Activated gamma-delta T cell treated with Interleukin-2 at 50 U/mL for 16 hours (primary cell): ENCODE measurements around the gene PNPLA7.
"Not testable (repeated sequence)": the region's sequence is repeated elsewhere in the genome, so short reads cannot be mapped to it uniquely, and the experiment has no call there.

Experiments
- DNase-seq: peaks from one replicate; pipeline ENCODE4 v3.0.0-alpha.2; 2020

The PNPLA7 gene

DNA sequence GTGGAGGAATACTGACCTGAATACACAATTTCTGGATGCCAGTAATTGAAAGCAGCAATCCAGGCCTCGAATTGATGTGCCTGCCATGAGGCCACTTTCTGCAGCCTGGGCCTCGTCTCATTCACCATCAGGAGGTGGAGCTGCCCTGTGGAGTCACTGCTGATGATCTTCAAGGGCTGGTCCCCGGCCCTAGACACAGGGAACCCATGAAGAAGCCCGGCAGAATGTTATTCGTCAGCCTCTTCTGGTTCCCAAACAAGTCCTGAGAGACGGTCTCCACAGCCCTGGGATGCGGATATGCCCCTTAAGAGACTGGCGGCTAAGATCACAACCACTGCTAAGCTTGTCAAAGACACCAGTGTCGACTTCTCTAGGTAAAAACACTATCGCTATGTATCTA is 24.0 kb upstream of the PNPLA7 start:
- DNase-seq: no peak

DNA sequence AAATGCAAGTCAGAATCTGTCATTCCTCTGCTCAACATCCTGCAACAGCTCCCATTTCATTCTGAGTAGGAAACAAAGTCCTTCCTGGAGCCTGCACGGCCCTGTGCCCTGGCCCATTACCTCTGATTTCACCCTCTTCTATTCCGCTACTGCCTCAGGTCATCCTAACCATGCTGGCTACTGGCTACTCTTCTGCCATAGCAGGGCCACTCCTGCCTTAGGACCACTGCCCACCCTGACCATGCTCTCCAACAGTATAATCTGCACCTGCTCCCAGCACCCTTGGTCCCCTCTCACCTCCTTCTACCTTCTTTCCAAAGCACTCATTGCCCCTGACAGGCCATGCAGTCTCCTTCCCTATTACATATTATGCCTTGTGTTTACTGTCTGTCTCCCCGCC is 20.4 kb upstream of the PNPLA7 start:
- no peak for DNase-seq

DNA sequence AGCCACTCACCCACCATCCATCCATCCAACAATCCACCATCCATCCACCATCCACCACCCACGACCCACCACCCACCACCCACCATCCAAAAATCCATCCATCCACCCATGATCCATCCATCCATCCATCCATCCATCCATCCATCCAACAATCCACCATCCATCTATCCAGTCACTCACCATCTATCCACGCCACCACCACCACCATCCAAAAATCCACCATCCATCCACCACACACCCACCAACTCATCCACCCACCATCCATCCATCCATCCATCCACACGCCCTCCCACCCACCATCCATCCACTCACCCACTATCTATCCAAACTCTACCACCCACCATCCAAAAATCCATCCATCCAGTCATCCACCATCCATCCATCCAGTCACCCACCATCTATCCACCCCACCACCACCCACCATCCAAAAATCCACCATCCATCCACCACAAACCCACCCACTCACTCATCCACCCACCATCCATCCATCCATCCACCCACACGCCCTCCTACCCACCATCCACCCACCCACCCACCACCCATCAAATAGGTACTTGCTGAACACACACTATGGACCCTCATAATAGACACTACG is 19.5 kb upstream of the PNPLA7 start:
- no peak for DNase-seq

DNA sequence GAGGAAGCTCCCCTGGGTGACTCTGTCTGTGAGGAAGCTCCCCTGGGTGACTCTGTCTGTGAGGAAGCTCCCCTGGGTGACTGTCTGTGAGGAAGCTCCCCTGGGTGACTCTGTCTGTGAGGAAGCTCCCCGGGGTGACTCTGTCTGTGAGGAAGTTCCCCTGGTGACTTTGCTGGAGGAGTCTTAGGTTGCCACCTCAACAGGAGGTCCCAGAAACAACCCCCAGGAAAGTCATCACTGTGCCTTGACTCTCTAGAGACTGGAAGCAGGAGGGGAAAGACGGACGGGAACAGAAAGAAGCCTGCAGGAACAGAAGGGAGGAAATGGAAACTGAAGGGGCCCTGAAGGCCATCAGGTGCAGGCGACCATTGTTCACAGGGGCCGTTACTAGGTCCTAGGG is 18.2 kb upstream of the PNPLA7 start:
- DNase-seq: not testable (repeated sequence)

DNA sequence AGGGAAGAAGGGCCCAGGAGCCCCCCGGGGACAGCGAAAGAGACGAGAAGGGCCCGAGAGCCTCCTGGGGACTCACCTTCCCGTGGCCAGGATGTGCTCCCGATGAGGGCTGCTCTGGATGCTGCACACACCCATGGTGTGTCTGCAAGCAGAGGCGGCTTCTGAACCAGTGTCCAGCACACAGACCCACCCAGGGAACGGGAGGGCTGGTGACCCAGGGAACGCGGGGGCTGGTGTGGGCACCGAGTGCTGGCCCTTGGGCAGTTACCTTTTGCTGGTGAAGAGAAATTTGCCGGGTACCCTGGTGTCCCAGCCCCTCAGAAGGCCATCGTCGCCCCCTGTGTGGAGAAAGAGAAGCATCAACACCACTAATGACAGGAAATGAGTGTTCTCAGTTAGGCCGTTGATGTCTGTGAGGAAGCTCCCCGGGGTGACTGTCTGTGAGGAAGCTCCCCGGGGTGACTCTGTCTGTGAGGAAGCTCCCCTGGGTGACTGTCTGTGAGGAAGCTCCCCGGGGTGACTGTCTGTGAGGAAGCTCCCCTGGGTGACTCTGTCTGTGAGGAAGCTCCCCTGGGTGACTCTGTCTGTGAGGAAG is 14.7 kb upstream of the PNPLA7 start:
- DNase-seq: no peak

DNA sequence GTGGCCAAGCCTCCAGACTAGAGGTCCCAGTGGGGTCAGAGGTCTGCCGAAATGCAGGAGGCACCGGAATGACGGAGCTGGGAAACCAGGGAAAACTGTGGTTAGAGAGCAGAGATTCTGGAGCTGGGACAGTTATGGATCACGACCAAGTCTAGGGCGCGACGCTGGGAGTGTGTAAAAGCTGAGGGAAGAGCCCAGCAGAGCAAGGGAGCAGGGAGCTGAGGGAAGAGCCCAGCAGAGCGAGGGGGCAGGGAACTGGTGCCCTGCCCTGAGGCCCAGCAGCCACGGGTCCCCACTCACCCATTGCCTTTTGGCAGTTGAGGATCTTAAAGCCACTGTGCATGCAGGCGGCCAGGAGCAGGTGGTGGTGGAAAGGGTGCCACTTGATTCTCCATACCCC is 13.9 kb upstream of the PNPLA7 start:
- no peak for DNase-seq

DNA sequence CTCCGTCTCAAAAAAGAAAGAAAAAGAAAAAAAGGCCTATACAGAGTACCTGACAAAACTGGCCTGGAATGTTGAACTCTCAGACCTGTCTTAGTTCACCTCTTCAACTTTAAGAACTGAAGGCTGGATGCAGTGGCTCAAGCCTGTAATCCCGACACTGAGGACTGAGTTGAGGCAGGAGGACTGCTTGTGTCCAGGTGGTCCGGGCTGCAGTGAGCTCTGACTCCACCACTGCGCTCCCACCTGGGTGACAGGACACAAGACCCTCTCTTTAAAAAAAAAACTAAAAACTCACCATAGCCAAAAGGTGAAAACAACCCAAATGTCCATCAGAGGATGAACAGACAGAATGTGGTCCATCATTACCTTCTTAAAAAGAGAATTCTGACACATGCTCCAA is 7.9 kb upstream of the PNPLA7 start:
- DNase-seq: no peak

DNA sequence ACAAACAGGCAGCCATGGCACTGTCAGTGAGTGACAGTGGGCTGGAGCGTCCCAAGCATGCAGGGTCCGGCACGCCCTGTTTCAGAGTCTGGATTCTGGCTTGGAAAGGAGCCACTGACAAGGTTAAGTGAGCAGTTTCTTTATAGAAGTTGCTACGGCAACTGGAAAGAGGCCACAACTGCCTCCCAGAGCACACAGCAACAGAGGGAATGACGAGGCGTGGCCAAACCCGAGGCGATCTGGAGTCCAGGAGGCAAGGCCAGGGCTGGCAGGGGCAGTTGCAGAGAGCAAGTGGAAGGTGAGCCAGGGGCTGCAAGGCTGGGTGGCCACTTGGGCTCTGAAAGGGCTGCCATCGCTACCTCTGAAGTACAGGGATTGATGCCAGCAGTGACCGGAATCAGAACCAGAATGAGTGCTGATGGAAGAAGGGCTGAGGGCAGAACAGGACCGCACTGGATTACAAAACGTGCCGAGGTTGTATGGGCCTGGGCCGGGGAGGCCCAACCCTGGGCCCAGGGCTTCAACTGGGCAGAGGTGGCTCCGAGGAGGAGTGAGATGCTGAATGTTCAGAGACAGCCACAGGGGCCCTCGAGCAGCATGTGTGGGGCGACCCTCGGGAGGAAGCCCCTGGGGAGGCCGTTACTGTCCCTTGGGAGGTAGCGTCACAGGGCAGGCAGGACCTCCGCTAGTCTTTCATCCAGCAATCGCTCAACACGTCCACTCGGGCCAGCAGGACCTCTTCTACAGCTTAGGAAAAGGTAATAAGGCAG is 6.1 kb upstream of the PNPLA7 start:
- DNase-seq: no peak

DNA sequence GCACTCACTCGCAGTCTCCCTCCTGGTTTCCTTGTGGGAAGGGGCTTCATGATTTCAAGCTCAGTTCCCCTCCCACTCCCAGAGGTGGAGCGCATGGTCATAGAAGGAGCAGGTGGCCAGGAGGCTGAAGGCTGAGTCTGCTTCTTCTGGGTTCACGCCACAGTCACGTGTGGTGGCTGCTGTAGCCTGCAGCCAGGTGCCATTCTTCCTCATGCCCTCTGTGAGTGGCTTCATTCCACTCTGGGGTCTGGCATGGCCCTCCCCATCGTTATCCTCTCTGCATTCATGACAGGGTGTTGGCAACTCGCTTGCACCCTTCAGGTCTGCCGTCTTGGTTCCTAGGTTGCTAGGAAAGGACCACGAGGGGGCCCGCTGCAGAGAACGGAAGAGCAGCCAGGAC is 5.0 kb upstream of the PNPLA7 start:
- DNase-seq: no peak

DNA sequence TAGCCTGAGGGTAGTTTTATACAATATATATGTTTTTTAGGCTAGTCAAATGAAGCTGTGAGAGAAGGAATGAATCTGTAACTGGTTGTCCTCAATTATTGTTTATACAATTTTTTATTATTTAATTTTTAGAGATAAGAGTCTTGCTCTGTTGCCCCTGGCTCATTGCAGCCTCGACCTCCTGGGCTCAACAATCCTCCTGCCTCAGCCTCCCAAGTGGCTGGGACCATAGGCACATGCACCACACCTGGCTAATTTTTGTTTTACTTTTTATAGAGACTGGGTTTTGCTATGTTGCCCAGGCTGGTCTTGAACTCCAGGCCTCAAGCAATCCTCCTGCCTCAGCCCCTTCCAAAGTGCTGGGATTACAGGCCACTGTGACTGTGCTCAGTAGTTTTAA is 4.1 kb upstream of the PNPLA7 start:
- DNase-seq: no peak

DNA sequence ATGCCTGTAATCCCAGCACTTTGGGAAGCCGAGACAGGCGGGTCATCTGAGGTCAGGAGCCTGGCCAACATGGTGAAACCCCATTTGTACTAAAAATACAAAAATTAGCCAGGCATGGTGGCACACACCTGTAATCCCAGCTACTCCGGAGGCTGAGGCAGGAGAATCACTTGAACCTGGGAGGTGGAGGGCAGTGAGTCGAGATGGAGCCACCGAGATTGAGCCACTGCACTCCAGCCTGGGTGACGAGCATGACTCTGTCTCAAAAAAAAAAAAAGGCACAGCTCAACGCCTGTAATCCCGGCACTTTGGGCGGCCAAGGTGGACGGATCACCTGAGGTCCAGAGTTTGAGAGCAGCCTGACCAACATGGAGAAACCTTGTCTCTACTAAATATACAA is 3.5 kb upstream of the PNPLA7 start:
- not testable (repeated sequence) for DNase-seq

DNA sequence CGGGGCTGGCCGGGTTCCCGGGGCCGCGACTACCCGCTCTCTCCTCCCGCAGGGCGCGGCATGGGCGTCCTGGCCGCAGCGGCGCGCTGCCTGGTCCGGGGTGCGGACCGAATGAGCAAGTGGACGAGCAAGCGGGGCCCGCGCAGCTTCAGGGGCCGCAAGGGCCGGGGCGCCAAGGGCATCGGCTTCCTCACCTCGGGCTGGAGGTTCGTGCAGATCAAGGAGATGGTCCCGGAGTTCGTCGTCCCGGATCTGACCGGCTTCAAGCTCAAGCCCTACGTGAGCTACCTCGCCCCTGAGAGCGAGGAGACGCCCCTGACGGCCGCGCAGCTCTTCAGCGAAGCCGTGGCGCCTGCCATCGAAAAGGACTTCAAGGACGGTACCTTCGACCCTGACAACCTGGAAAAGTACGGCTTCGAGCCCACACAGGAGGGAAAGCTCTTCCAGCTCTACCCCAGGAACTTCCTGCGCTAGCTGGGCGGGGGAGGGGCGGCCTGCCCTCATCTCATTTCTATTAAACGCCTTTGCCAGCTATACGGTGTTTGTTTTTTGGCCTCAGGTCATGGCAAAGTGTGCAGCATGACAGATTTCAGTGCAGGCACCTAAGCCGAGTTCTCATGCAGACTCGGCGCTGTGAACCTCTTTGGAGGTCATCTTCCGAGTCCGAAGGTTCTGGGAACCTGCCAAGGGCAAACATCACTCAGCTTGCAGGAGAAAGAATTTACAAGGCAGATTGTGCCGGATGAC is 2.0 kb upstream of the PNPLA7 start:
- no peak for DNase-seq

DNA sequence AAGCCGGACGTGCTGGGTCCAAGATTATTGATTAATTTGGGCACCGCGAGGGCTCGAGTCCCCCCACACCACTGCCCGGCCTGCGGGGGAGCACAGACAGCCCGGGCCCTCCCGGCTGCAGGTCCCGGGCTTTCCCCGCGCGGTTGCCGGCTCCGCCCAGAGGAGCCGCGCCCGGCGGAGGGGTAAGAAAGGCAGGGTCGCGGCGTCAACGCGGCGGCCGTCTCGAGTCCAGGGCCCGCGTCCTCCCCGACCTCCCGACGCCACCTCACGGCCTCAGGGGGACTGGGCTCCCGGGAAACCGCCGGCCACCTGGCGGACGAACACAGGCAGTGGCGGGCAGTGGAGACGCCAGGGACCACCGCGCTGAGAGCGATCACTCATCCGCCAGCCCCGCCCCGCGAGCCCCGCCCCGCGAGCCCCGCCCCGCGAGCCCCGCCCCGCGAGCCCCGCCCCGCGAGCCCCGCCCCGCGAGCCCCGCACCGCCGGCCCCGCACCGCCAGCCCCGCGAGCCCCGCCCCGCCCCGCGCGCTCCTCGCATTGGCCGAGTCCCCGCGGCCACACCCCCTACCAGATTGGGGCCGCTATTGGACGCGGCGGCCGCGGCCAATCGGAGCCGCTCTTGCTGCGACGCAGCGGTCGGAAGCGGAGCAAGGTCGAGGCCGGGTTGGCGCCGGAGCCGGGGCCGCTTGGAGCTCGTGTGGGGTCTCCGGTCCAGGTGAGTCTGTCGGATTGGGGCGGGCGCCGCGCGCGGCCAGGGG is 1.2 kb upstream of the PNPLA7 start, which contains the start of gene MRPL41:
TSS of gene MRPL41 (plus strand) at position 616 of the 758 bp plus-strand sequence. CDS start 203 bp downstream, outside the sequence.
- peak; percentile 82 for DNase-seq

DNA sequence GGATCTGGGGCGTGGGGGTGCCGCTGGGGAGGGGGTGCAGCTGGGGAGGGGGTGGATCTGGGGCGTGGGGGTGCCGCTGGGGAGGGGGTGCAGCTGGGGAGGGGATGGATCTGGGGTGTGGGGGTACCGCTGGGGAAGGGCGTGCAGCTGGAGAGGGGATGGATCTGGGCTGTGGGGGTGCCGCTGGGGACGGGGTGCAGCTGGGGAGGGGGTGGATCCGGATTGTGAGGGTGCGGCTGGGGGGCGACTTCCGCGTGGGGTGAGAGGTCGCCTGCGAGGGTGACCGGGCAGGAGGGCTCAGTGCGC is 709 bp upstream of the PNPLA7 start:
- not testable (repeated sequence) for DNase-seq

DNA sequence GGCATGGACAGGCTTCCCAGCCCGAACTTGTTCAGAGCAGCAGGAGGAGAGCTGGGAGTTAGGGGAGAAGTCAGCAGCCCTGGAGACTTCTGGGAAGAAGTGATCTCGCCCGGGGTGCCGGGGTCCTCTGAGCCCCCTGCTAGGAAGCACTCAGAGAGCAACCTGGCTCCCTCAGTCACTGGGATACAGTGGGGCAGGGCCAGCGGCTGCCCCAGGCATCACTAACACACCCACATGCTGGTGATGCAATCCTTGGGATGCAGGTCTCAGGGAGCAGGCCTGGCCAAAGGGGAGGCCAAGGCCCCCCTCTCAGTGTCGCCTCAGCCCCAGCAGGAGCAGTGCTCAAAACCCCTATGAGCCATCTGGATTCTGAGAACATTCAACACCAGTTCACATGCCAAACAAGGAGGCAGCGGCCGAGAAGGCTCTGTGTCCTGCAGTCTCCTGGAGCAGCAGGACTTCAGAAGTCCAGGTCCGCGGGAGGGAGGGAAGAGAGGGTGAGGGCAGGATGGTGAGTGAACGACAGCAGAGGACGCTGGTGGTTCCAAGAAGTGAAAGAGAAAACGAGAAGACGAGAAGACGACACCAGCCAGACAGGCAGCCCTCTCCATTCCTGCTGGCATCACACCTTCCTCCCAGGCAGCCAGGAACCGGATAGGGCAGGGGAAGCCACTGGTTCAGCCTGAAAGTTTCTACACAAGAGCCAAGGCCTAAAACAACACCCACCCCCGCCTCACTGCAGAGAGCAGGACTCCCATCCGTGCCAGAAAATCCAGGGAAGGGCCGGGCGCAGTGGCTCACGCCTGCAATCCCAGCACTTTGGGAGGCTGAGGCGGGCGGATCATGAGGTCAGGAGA is 2.3 kb downstream of the PNPLA7 start:
- DNase-seq: no peak

DNA sequence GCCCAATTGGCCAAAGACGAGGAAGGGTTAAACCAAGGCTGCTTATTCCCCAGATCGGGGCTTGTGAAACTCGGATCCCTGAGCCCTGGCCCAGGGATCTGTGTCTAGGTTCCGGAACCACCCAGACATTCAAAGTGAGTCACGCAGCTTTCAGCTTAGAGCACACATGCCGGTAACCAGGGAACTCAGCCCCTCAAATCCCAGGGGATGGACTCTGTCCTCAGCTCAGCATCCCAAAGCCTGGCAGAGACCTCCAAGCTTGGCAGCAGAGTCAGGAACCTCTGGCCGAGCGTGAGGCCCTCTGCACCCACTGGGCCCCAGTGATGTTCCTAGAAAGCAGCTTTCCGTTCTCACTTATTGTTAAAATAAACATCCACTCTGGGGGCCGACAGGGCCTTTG is 5.1 kb downstream of the PNPLA7 start:
- DNase-seq: no peak

DNA sequence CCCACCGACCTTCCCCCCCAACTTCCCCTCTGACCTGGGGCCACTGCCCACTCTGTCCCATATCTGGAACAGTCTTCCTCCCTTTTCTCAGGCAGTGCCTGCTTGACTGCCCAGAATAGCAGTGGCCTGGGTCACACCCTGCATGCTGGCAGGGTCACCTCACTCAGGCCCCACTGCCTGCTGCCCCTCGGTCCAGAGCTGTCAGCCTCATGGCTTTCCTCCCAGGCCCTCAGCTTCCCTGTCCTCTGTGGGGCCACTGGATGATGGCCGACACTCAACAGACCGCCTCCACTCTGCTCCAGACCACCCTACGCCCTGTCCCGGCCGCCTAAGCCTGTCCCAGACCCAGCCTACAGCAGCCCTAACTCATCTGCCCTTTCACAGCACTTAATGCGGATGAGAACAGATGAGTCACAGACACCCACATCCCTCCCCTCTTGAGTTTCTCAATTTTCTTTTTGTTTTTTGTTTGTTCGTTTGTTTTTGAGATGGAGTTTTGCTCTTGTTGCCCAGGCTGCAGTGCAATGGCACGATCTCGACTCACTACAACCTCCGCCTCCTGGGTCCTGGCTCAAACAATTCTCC is 5.9 kb downstream of the PNPLA7 start:
- no peak for DNase-seq

DNA sequence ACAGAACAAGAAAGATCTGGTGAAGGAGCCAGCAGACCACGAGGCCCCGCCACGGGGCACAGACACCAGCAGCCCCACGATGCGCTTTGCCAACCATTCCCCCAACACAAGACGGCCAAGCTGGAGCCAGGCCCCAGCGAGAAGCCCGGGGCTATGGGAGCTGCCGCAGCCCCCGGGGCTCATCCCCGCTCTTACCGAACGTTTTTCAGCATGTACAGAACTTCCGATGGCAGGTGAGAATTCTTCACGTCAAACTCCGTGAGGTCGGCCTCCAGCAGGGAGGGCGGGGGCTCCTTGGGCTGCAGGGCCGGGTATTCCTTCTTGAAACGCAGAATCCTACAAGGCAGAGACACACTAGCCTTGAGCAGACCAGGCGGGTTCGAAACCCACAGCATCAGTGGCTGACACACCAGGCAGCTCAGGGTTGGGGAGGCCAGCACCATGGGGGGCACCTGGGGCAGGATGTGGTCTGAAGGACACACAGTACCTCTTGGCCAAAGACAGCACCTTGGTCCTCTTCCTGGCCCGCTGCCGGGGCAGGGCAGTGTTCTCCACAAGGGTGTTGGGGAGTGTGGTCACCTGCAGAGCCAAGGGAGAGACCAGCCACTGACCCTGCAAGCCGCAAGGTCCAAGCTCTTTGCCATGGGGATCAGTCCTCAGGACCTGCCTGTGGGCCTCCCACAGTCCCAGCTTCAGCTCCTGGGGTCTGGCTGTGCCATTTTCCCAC is 6.8 kb downstream of the PNPLA7 start:
- no peak for DNase-seq

DNA sequence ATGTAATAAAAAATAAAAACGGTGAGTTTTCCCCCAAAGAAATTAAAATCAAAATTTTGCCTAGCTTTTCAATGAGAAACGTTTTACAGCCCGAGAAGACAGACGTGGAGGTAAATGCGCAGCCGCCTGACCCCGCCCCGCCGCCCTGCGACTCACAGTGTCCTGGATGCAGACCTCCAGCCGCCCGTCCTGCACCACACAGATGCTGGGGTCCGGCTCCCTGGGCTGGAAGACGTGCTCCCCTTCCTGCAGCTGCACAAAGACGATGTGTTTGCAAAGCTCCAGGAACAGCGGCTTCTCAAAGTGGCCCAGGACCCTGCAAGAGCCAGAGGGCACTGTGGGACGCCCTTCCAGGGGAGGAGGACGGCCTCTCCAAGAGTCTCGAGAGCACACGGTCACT is 7.7 kb downstream of the PNPLA7 start:
- no peak for DNase-seq

DNA sequence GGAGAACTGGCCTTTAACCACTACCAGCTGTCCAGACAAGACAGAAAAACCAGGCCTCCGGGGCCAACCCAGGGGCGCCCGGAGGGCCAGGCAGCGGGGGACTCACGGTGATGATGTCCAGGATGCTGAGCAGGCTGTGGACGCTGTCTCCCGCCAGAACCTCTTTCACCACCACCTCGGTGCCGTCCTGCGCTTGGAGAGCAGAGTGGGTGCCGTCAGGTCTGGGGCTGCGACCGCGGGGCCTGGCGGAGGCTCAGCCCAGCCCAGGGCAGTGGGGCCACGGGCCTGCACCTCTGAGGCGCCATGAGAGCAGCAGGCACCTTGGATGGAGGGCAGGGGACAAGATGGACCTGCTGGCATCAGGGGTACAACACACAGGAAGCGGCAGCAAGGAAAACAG is 9.7 kb downstream of the PNPLA7 start:
- no peak for DNase-seq

DNA sequence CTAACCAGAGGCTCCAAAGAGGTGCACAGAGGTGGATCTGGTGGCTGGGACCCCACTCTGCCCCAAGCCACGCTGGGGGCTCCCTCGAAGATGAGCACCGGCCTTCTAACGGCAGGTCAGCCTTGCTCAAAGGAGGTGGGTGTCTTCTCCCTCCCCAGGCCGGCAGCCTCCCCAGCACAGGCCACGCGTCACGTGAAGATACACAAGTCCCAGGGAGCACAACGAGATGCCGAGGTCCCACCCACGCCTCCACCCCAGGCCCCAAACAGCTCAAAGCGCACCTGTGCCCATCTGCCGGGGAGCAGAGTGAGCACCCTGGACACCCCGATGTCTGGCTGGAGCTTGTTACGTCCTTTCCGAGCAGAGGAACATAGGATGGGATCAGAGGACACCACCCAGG is 12.1 kb downstream of the PNPLA7 start:
- no peak for DNase-seq
